Measurements from ENCODE around the gene GTF3C5.

DNA sequence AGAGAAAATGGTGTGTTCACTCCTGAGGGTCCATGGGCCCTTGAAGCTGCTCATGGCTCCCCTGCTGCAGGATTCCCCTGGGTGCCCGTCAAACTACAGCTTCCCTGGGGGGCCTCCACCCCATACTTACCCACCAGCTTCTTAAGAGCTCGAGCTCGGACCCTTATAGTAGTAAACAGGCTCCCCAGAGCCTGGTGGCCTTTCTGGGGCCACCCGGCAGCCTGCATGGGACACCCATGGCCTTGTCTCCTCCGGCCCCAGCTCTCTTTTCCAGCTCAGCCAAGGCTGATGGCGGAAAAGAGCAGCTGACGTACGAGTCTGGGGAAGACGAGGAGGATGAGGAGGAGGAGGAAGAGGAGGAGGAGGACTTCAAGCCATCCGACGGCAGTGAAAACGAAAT is 26.8 kb downstream of the GTF3C5 start:
- TF ChIP-seq, protein P1, sequence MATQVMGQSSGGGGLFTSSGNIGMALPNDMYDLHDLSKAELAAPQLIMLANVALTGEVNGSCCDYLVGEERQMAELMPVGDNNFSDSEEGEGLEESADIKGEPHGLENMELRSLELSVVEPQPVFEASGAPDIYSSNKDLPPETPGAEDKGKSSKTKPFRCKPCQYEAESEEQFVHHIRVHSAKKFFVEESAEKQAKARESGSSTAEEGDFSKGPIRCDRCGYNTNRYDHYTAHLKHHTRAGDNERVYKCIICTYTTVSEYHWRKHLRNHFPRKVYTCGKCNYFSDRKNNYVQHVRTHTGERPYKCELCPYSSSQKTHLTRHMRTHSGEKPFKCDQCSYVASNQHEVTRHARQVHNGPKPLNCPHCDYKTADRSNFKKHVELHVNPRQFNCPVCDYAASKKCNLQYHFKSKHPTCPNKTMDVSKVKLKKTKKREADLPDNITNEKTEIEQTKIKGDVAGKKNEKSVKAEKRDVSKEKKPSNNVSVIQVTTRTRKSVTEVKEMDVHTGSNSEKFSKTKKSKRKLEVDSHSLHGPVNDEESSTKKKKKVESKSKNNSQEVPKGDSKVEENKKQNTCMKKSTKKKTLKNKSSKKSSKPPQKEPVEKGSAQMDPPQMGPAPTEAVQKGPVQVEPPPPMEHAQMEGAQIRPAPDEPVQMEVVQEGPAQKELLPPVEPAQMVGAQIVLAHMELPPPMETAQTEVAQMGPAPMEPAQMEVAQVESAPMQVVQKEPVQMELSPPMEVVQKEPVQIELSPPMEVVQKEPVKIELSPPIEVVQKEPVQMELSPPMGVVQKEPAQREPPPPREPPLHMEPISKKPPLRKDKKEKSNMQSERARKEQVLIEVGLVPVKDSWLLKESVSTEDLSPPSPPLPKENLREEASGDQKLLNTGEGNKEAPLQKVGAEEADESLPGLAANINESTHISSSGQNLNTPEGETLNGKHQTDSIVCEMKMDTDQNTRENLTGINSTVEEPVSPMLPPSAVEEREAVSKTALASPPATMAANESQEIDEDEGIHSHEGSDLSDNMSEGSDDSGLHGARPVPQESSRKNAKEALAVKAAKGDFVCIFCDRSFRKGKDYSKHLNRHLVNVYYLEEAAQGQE (IDR thresholded peaks at IDR 0.05; ENCODE audit: low read depth, low read length), result no peak
- TF ChIP-seq, protein P2, sequence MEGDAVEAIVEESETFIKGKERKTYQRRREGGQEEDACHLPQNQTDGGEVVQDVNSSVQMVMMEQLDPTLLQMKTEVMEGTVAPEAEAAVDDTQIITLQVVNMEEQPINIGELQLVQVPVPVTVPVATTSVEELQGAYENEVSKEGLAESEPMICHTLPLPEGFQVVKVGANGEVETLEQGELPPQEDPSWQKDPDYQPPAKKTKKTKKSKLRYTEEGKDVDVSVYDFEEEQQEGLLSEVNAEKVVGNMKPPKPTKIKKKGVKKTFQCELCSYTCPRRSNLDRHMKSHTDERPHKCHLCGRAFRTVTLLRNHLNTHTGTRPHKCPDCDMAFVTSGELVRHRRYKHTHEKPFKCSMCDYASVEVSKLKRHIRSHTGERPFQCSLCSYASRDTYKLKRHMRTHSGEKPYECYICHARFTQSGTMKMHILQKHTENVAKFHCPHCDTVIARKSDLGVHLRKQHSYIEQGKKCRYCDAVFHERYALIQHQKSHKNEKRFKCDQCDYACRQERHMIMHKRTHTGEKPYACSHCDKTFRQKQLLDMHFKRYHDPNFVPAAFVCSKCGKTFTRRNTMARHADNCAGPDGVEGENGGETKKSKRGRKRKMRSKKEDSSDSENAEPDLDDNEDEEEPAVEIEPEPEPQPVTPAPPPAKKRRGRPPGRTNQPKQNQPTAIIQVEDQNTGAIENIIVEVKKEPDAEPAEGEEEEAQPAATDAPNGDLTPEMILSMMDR (IDR thresholded peaks at IDR 0.05), result no peak
- no peak for TF ChIP-seq FOXJ3 (CRISPR knock-in tag; IDR thresholded peaks at IDR 0.05)
- TF ChIP-seq, protein P3, sequence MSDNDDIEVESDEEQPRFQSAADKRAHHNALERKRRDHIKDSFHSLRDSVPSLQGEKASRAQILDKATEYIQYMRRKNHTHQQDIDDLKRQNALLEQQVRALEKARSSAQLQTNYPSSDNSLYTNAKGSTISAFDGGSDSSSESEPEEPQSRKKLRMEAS (IDR thresholded peaks at IDR 0.05; ENCODE audit: low read depth), result no peak

Data from SK-N-SH (cell line).